GM20000 (cell line): ENCODE data around the gene GLCE.

Source experiments
- DNase-seq: peaks from one replicate; pipeline ENCODE4 v3.0.0; 2012; ENCODE audit warnings: low spot score
- TF ChIP-seq, protein P1 (sequence below): IDR thresholded peaks from 2 replicates; pipeline ENCODE4 v1.5.1; 2012; ENCODE audit warnings: mild to moderate bottlenecking, control low read depth; ENCODE audit errors: extremely low read depth, missing control alignments

Gene GLCE

DNA sequence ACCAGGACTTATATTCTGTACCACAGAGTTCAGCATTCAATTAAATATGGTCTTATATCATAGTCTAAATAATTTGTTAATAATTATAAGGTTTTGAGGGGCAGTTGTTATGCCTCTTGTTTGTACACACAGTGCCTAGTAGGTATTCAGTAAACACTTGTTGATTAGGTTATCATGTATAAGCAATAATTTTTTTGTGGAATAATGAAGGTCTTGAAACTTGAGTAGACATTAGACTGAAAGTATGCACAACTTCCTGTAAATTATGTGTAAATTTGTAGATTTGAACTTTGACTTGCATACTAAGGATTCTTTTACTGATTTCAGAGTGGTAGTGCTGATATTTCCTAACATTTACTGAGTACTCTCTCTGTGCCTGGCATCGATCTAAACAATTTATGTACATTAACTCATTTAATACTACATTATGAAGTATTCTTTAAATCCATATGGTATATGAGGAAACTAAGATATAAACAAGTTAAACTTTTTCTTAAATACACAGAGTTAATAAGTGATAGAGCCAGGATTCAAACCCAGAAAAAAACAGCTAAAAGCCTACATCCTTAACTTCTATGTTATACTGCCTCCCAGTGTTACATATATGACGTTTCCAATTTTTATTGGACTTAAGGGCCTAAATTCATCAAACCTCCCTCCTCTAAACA lies 65.1 kb downstream of the GLCE start:
- TF ChIP-seq, protein P1, sequence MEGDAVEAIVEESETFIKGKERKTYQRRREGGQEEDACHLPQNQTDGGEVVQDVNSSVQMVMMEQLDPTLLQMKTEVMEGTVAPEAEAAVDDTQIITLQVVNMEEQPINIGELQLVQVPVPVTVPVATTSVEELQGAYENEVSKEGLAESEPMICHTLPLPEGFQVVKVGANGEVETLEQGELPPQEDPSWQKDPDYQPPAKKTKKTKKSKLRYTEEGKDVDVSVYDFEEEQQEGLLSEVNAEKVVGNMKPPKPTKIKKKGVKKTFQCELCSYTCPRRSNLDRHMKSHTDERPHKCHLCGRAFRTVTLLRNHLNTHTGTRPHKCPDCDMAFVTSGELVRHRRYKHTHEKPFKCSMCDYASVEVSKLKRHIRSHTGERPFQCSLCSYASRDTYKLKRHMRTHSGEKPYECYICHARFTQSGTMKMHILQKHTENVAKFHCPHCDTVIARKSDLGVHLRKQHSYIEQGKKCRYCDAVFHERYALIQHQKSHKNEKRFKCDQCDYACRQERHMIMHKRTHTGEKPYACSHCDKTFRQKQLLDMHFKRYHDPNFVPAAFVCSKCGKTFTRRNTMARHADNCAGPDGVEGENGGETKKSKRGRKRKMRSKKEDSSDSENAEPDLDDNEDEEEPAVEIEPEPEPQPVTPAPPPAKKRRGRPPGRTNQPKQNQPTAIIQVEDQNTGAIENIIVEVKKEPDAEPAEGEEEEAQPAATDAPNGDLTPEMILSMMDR: no peak
- DNase-seq: no peak

DNA sequence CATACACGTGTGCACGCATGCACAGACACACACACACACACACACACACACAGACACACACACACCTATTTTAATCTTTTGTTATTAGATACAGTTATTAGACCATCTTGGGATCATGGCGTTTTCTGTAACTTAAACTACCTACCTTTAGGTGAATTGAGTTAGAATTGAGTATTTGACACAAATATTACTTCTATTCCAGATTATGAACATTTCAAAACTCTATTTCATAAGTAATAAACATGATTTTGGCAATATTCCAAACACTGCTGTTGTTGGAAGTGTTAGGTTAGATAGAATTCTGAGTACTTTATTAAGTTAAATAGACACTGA lies 65.6 kb downstream of the GLCE start:
- no peak for DNase-seq
- TF ChIP-seq, protein P1: no peak

DNA sequence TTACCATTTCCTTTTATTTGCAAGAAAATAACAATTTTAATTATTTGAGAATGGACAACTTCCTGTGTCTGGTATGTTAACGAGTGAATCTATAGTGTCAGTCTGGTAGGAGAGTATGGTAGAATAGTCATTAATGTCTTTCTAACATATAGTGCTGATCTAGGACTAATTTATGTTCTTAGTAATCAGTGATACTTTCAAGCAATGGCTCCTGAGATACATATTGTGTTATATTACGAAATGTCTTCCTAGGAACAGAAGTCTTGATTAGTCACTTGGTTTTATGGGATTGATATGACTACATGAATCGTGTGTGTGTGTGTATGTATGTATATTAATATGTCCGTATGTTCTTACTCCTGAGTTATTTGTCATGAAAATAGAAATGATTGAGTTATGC lies 71.7 kb downstream of the GLCE start:
- no peak for DNase-seq
- TF ChIP-seq, protein P1: no peak

DNA sequence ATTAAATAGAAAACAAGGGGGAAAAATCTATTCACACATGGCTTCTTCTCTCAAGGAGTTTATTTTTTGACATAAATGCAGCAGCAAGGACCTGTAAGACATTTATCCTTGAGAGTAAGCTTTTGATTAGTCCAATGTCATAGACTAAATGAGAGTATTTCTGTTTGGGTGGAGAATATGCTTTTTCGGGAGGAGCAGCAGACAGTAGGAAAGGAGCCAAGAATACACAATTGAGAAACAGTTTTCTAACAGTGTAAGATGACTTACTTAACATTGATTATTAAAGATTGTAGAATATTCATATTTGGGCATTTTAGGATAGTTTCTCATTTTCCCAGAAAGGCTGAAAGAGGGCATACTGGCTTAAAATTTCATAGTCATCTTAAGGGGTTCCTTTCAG lies 72.3 kb downstream of the GLCE start:
- TF ChIP-seq, protein P1: no peak
- no peak for DNase-seq

DNA sequence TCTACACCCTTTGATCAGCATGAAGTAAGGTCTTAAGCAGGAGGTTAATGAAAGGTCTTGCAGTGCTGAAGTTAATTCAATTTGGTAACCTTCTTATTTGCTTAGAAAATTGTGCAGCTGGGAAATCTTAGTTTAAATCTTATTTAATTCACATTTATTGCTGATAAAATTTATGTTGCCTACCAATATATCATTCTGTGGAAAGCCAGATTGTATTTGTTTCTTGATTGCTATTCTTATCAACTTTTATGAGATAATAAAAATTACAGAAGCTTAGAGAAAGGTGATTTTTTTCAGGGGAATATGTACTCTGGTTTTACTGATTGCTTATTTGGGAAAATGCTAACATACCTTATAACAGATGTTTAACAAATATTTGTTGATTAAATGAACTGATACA lies 74.2 kb downstream of the GLCE start:
- TF ChIP-seq, protein P1: no peak
- DNase-seq: no peak

DNA sequence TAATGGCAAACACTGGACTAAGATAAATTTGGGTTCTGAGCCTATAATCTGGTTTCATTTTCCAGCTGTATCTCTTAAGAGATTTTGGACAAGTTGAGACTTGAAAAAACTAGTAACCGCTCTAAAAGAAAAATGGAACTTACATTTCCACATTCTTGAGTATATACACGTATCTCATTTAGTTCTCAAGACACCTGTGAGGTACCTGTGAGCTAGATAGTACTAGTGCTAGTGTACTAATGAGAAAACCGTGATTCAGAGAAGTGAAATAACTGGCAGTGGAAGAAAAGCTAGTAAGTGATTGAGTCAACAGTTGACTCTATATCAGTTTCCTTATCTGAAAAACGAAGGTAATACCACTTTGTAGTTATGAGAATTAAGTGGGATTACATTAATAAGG lies 76.1 kb downstream of the GLCE start:
- DNase-seq: no peak
- TF ChIP-seq, protein P1: no peak

DNA sequence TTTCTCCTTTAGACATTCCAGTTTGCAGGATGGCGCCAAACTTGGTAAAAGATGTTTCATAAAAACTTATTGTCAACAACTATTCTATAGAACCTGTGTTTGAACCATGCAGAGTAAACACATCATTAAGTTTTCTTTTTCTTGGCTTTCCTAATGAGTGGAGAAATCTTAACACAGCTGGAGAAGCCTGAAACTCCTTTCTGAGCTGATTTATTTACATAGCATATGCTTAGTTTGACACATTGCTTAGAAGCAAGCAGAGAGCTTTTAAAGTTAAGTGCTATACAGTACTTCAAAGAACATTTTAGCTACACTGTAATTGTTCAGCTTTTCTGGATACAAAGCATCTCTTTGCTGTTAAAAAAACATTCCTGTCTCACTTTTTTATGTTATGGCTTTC lies 77.3 kb downstream of the GLCE start:
- TF ChIP-seq, protein P1: no peak
- DNase-seq: no peak
